ENCODE measurements around the gene RNASE2. TPM values are rescaled to one million over a fixed set of nuclear protein-coding genes. Genes with fewer than 3 reads are reported as not detected.

Gene RNASE2
- total and polyA plus RNA-seq, 4 donors, result 0.50 to 5.8 (median 1.0) TPM

GRCh38 chr14:20997115-20997514 is 41.8 kb downstream of the RNASE2 start:
- H3K36me3 ChIP-seq (ENCODE audit: control insufficient read depth, insufficient read depth, low read length), result peaks cover 27% of the 10 kb centered on the region

GRCh38 chr14:20997564-20997963 is 42.3 kb downstream of the RNASE2 start:
- Histone ChIP-seq H3K27ac (ENCODE audit: low read depth, low read length) (no peak overlapping the region), H3K4me1 (ENCODE audit: control insufficient read depth, insufficient read depth, low read length) (no peaks in the 10 kb centered on the region), H3K36me3 (ENCODE audit: control insufficient read depth, insufficient read depth, low read length) (peaks cover 25% of the 10 kb centered on the region), H3K9me3 (ENCODE audit: control insufficient read depth, insufficient read depth, low read length) (no peaks in the 10 kb centered on the region), H3K27me3 (ENCODE audit: control insufficient read depth, insufficient read depth, low read length) (no peaks in the 10 kb centered on the region), H3K4me3 (ENCODE audit: low read depth, low read length) (no peak overlapping the region)
- no peak for DNase-seq (ENCODE audit: low read depth in 4 of 6, low spot score in 6 of 6)
- 84% methylated on average over 5 of the region's 6 CpGs for WGBS (ENCODE audit: insufficient coverage)

More at GRCh38 chr14:20997115-20997514, 41.8 kb downstream of the RNASE2 start:
- no peak overlapping the region for H3K27ac ChIP-seq (ENCODE audit: low read depth, low read length)
- no peaks in the 10 kb centered on the region for H3K9me3 ChIP-seq (ENCODE audit: control insufficient read depth, insufficient read depth, low read length)
- no CpG with 5 or more reads among the region's 4 CpGs for WGBS (ENCODE audit: insufficient coverage)
- H3K4me1 ChIP-seq (ENCODE audit: control insufficient read depth, insufficient read depth, low read length), result no peaks in the 10 kb centered on the region
- no peaks in the 10 kb centered on the region for H3K27me3 ChIP-seq (ENCODE audit: control insufficient read depth, insufficient read depth, low read length)
- H3K4me3 ChIP-seq (ENCODE audit: low read depth, low read length), result no peak overlapping the region
- DNase-seq (ENCODE audit: low read depth in 4 of 6, low spot score in 6 of 6), result no peak

- Histone ChIP-seq H3K27me3 (ENCODE audit: control insufficient read depth, insufficient read depth, low read length) (no peaks in the 10 kb centered on the region), H3K27ac (ENCODE audit: low read depth, low read length) (no peak overlapping the region), H3K4me1 (ENCODE audit: control insufficient read depth, insufficient read depth, low read length) (no peaks in the 10 kb centered on the region), H3K4me3 (ENCODE audit: low read depth, low read length) (no peak overlapping the region), H3K9me3 (ENCODE audit: control insufficient read depth, insufficient read depth, low read length) (no peaks in the 10 kb centered on the region), H3K36me3 (ENCODE audit: control insufficient read depth, insufficient read depth, low read length) (peaks cover 24% of the 10 kb centered on the region)
- no peak for DNase-seq (ENCODE audit: low read depth in 4 of 6, low spot score in 6 of 6)
- WGBS (ENCODE audit: insufficient coverage), result 80% methylated on average over 2 of the region's 3 CpGs
Observed at GRCh38 chr14:20998139-20998538, 42.9 kb downstream of the RNASE2 start.

- Histone ChIP-seq H3K36me3 (ENCODE audit: control insufficient read depth, insufficient read depth, low read length) (peaks cover 24% of the 10 kb centered on the region), H3K4me1 (ENCODE audit: control insufficient read depth, insufficient read depth, low read length) (no peaks in the 10 kb centered on the region), H3K4me3 (ENCODE audit: low read depth, low read length) (no peak within 1 kb of the TSS), H3K27ac (ENCODE audit: low read depth, low read length) (no peak within 1 kb of the TSS), H3K27me3 (ENCODE audit: control insufficient read depth, insufficient read depth, low read length) (no peaks in the 10 kb centered on the region), H3K9me3 (ENCODE audit: control insufficient read depth, insufficient read depth, low read length) (no peaks in the 10 kb centered on the region)
- DNase-seq (ENCODE audit: low read depth in 4 of 6, low spot score in 6 of 6), result no peak
- 44% methylated on average over 3 of the region's 6 CpGs for WGBS (ENCODE audit: insufficient coverage)
Observed at GRCh38 chr14:20998674-20999366, 43.5 kb downstream of the RNASE2 start, which contains the start of gene SLC39A2. Gene SLC39A2 (plus strand): TSS chr14:20999293. CDS start chr14:20999447, 154 bp downstream.

GRCh38 chr14:20999591-20999990 is 44.3 kb downstream of the RNASE2 start:
- H3K4me3 ChIP-seq (ENCODE audit: low read depth, low read length), result no peak overlapping the region
- peaks cover 18% of the 10 kb centered on the region for H3K36me3 ChIP-seq (ENCODE audit: control insufficient read depth, insufficient read depth, low read length)
- DNase-seq (ENCODE audit: low read depth in 4 of 6, low spot score in 6 of 6), result no peak
- H3K27ac ChIP-seq (ENCODE audit: low read depth, low read length), result no peak overlapping the region
- H3K4me1 ChIP-seq (ENCODE audit: control insufficient read depth, insufficient read depth, low read length), result no peaks in the 10 kb centered on the region
- 85% methylated on average over 3 of the region's 4 CpGs for WGBS (ENCODE audit: insufficient coverage)
- no peaks in the 10 kb centered on the region for H3K9me3 ChIP-seq (ENCODE audit: control insufficient read depth, insufficient read depth, low read length)
- H3K27me3 ChIP-seq (ENCODE audit: control insufficient read depth, insufficient read depth, low read length), result no peaks in the 10 kb centered on the region

GRCh38 chr14:21001218-21001617 is 45.9 kb downstream of the RNASE2 start:
- H3K27ac ChIP-seq (ENCODE audit: low read depth, low read length), result no peak overlapping the region
- 83% methylated on average over 3 of the region's 7 CpGs for WGBS (ENCODE audit: insufficient coverage)

GRCh38 chr14:21003788-21004346 is 48.6 kb downstream of the RNASE2 start:
- H3K4me1 ChIP-seq (ENCODE audit: control insufficient read depth, insufficient read depth, low read length), result no peaks in the 10 kb centered on the region
- no peak for DNase-seq (ENCODE audit: low read depth in 4 of 6, low spot score in 6 of 6)
- H3K27ac ChIP-seq (ENCODE audit: low read depth, low read length), result no peak overlapping the region
- no peak overlapping the region for H3K4me3 ChIP-seq (ENCODE audit: low read depth, low read length)
- no peaks in the 10 kb centered on the region for H3K9me3 ChIP-seq (ENCODE audit: control insufficient read depth, insufficient read depth, low read length)
- no peaks in the 10 kb centered on the region for H3K27me3 ChIP-seq (ENCODE audit: control insufficient read depth, insufficient read depth, low read length)
- H3K36me3 ChIP-seq (ENCODE audit: control insufficient read depth, insufficient read depth, low read length), result no peaks in the 10 kb centered on the region
- WGBS (ENCODE audit: insufficient coverage), result 72% methylated on average over 11 of the region's 14 CpGs

More at GRCh38 chr14:21001218-21001617, 45.9 kb downstream of the RNASE2 start:
- Histone ChIP-seq H3K27me3 (ENCODE audit: control insufficient read depth, insufficient read depth, low read length) (no peaks in the 10 kb centered on the region), H3K4me1 (ENCODE audit: control insufficient read depth, insufficient read depth, low read length) (no peaks in the 10 kb centered on the region), H3K4me3 (ENCODE audit: low read depth, low read length) (no peak overlapping the region), H3K9me3 (ENCODE audit: control insufficient read depth, insufficient read depth, low read length) (no peaks in the 10 kb centered on the region), H3K36me3 (ENCODE audit: control insufficient read depth, insufficient read depth, low read length) (peaks cover 9% of the 10 kb centered on the region)
- DNase-seq (ENCODE audit: low read depth in 4 of 6, low spot score in 6 of 6), result no peak

Small RNAs within 50 kb of the gene (small RNA-seq; reads per million reads assigned to genes)
- gene RN7SL189P (ENCODE audit: low replicate concordance), result not detected

Other genes starting within 250 kb of the RNASE2 start
- not detected for gene EDDM3A, start 209.6 kb upstream of the RNASE2 start, total RNA-seq
- not detected for gene EDDM3A, start 209.6 kb upstream of the RNASE2 start, polyA plus RNA-seq (ENCODE audit: insufficient read length in 2 of 2)
- gene EDDM3B, start 187.1 kb upstream of the RNASE2 start, total RNA-seq, result not detected
- not detected for gene EDDM3B, start 187.1 kb upstream of the RNASE2 start, polyA plus RNA-seq (ENCODE audit: insufficient read length in 2 of 2)
- gene RNASE6, start 174.2 kb upstream of the RNASE2 start, total RNA-seq, result 10 to 100 TPM in 1 of 2 donors, 1 to 10 TPM in 1; 8.7 to 11.3 TPM
- gene RNASE6, start 174.2 kb upstream of the RNASE2 start, polyA plus RNA-seq (ENCODE audit: insufficient read length in 2 of 2), result 1 to 10 TPM; 4.3 to 6.1 TPM
- 100 to 1,000 TPM in 1 of 2 donors, 10 to 100 TPM in 1; 99.1 to 223 TPM for gene RNASE1, start 152.6 kb upstream of the RNASE2 start, total RNA-seq
- 10 to 100 TPM; 50.2 to 77.1 TPM for gene RNASE1, start 152.6 kb upstream of the RNASE2 start, polyA plus RNA-seq (ENCODE audit: insufficient read length in 2 of 2)
- 1 to 10 TPM in 1 of 2 donors, under 1 TPM in 1; 0.55 to 3.7 TPM for gene RNASE3, start 64.1 kb upstream of the RNASE2 start, total RNA-seq
- under 1 TPM in 1 of 2 donors, not detected in 1; 0.24 TPM for gene RNASE3, start 64.1 kb upstream of the RNASE2 start, polyA plus RNA-seq (ENCODE audit: insufficient read length in 2 of 2)
- 10 to 100 TPM; 31.1 to 65.0 TPM for gene METTL17, start 34.5 kb downstream of the RNASE2 start, total RNA-seq
- 10 to 100 TPM; 56.7 to 79.2 TPM for gene METTL17, start 34.5 kb downstream of the RNASE2 start, polyA plus RNA-seq (ENCODE audit: insufficient read length in 2 of 2)
- under 1 TPM in 1 of 2 donors, not detected in 1; 0.17 TPM for gene SLC39A2, start 43.8 kb downstream of the RNASE2 start, total RNA-seq
- gene SLC39A2, start 43.8 kb downstream of the RNASE2 start, polyA plus RNA-seq (ENCODE audit: insufficient read length in 2 of 2), result under 1 TPM in 1 of 2 donors, not detected in 1; 0.32 TPM
- 100 to 1,000 TPM; 233 to 301 TPM for gene NDRG2, start 69.6 kb downstream of the RNASE2 start, total RNA-seq
- 100 to 1,000 TPM; 763 to 827 TPM for gene NDRG2, start 69.6 kb downstream of the RNASE2 start, polyA plus RNA-seq (ENCODE audit: insufficient read length in 2 of 2)
- under 1 TPM in 1 of 2 donors, not detected in 1; 0.44 TPM for gene TPPP2, start 74.7 kb downstream of the RNASE2 start, total RNA-seq
- gene TPPP2, start 74.7 kb downstream of the RNASE2 start, polyA plus RNA-seq (ENCODE audit: insufficient read length in 2 of 2), result under 1 TPM; 0.59 to 0.71 TPM
- gene RNASE13, start 79.3 kb downstream of the RNASE2 start, total RNA-seq, result not detected
- gene RNASE13, start 79.3 kb downstream of the RNASE2 start, polyA plus RNA-seq (ENCODE audit: insufficient read length in 2 of 2), result not detected
- not detected for gene RNASE7, start 86.9 kb downstream of the RNASE2 start, total RNA-seq
- under 1 TPM in 1 of 2 donors, not detected in 1; 0.12 TPM for gene RNASE7, start 86.9 kb downstream of the RNASE2 start, polyA plus RNA-seq (ENCODE audit: insufficient read length in 2 of 2)
- gene RNASE8, start 102.3 kb downstream of the RNASE2 start, total RNA-seq, result not detected
- gene RNASE8, start 102.3 kb downstream of the RNASE2 start, polyA plus RNA-seq (ENCODE audit: insufficient read length in 2 of 2), result not detected
- 10 to 100 TPM; 37.9 to 71.0 TPM for gene ARHGEF40, start 114.8 kb downstream of the RNASE2 start, total RNA-seq
- gene ARHGEF40, start 114.8 kb downstream of the RNASE2 start, polyA plus RNA-seq (ENCODE audit: insufficient read length in 2 of 2), result 10 to 100 TPM; 83.1 to 98.9 TPM
- 10 to 100 TPM in 1 of 2 donors, 1 to 10 TPM in 1; 4.7 to 16.3 TPM for gene ZNF219, start 143.2 kb downstream of the RNASE2 start, total RNA-seq
- gene ZNF219, start 143.2 kb downstream of the RNASE2 start, polyA plus RNA-seq (ENCODE audit: insufficient read length in 2 of 2), result 10 to 100 TPM; 39.1 to 48.8 TPM
- under 1 TPM; 0.50 to 0.72 TPM for gene TMEM253, start 145.6 kb downstream of the RNASE2 start, total RNA-seq
- 1 to 10 TPM in 1 of 2 donors, under 1 TPM in 1; 0.43 to 1.7 TPM for gene TMEM253, start 145.6 kb downstream of the RNASE2 start, polyA plus RNA-seq (ENCODE audit: insufficient read length in 2 of 2)
- not detected for gene OR5AU1, start 200.6 kb downstream of the RNASE2 start, total RNA-seq
- gene OR5AU1, start 200.6 kb downstream of the RNASE2 start, polyA plus RNA-seq (ENCODE audit: insufficient read length in 2 of 2), result under 1 TPM; 0.05 to 0.11 TPM

Data from spinal cord (tissue), 10 donors.